Endothelial cell of umbilical vein (primary cell): ENCODE measurements around the gene AKAP6. TPM values are rescaled to one million over a fixed set of nuclear protein-coding genes. Genes with fewer than 3 reads are reported as not detected.

Experiments used
- BruUV-seq: library from RNA; stranded (reverse); fragments of 400-500 nt; replicated peaks from 2 replicates; lab custom pipeline; 2021; lab: Mats Ljungman, UMichigan
- CTCF ChIA-PET: fragments of 300-600, 350-600 bp; sonication (Branson Sonifier 250); formaldehyde crosslinking; loops from one replicate; lab custom pipeline; 2021; ENCODE audit warnings: antibody characterized with exemption, inconsistent platforms; lab: Charles Lee
- POLR2A ChIA-PET: fragments of 300-600, 350-600 bp; sonication (Branson Sonifier 250); formaldehyde crosslinking; loops from one replicate; lab custom pipeline; 2021; ENCODE audit warnings: antibody characterized with exemption, inconsistent platforms; lab: Charles Lee
- DNase-seq: peaks from one replicate; pipeline ENCODE4 v3.0.0-alpha.2; 2011; ENCODE audit warnings: low read depth, low spot score
- FAIRE-seq: peaks from 2 replicates; lab custom pipeline; 2011; peaks lifted over from hg19 to GRCh38; lab: Jason Lieb, UNC
- H2AFZ ChIP-seq: 2 replicates; pipeline ENCODE4 v1.6.0; 2012; ENCODE audit warnings: low read depth, low read length, control low read depth, inconsistent platforms
- H3K27ac ChIP-seq: 2 replicates; pipeline ENCODE4 v1.5.1; 2011; ENCODE audit warnings: low read depth, mild to moderate bottlenecking, control low read depth, low read length, moderate library complexity; ENCODE audit not compliant: insufficient read depth
- H3K27me3 ChIP-seq, 2 experiments: 2 replicates each; pipeline versions ENCODE4 v1.6.0 to v1.6.1; 2011; ENCODE audit warnings: low read length in 2 of 2, mixed read lengths in 1 of 2; ENCODE audit not compliant: control insufficient read depth in 2 of 2, insufficient read depth in 2 of 2
- H3K36me3 ChIP-seq, 2 experiments: 2 replicates in 1 of 2; 3 replicates in 1 of 2; pipeline ENCODE4 v1.5.1; 2011; ENCODE audit warnings: low read length in 2 of 2, mild to moderate bottlenecking in 1 of 2, moderate library complexity in 1 of 2; ENCODE audit not compliant: control insufficient read depth in 2 of 2, insufficient read depth in 2 of 2; ENCODE audit errors: extremely low read depth in 1 of 2
- H3K4me1 ChIP-seq: 3 replicates; pipeline ENCODE4 v1.5.1; 2011; ENCODE audit warnings: mild to moderate bottlenecking, low read length; ENCODE audit not compliant: control insufficient read depth, insufficient read depth; ENCODE audit errors: extremely low read depth
- H3K4me2 ChIP-seq: 2 replicates; pipeline ENCODE4 v1.6.1; 2011; ENCODE audit warnings: low read length, control low read depth, mixed read lengths; ENCODE audit not compliant: insufficient read depth
- H3K4me3 ChIP-seq, 3 experiments: fragments of 200-600 bp in 1 of 3; sonication (generic), shearing (Covaris generic) in 1 of 3; replicated peaks in 1 of 3; 2 replicates each; pipeline ENCODE4 v1.5.1; 2011 to 2016; ENCODE audit warnings: control low read depth in 3 of 3, low read length in 3 of 3, mild to moderate bottlenecking in 2 of 3, inconsistent platforms in 1 of 3, low read depth in 1 of 3, moderate library complexity in 1 of 3; ENCODE audit not compliant: insufficient read depth in 1 of 3
- H3K79me2 ChIP-seq: 2 replicates; pipeline ENCODE4 v1.6.0; 2012; ENCODE audit warnings: low read length, inconsistent platforms; ENCODE audit not compliant: control insufficient read depth, insufficient read depth
- H3K9ac ChIP-seq: replicated peaks from 2 replicates; pipeline ENCODE3; 2011; ENCODE audit warnings: low read length, control low read depth; ENCODE audit not compliant: insufficient read depth; ENCODE audit errors: extremely low read depth
- H3K9me1 ChIP-seq: replicated peaks from 3 replicates; pipeline ENCODE4 v1.6.0; 2011; ENCODE audit warnings: mild to moderate bottlenecking, low read length; ENCODE audit not compliant: control insufficient read depth, insufficient read depth; ENCODE audit errors: extremely low read depth
- H3K9me3 ChIP-seq: replicated peaks from 2 replicates; pipeline ENCODE4 v1.5.1; 2012; ENCODE audit warnings: low read length, inconsistent platforms; ENCODE audit not compliant: control insufficient read depth, insufficient read depth
- H4K20me1 ChIP-seq: replicated peaks from 2 replicates; pipeline ENCODE3; 2011; ENCODE audit warnings: mild to moderate bottlenecking, low read length; ENCODE audit not compliant: control insufficient read depth, insufficient read depth; ENCODE audit errors: extremely low read depth
- CTCF ChIP-seq, 2 donors: IDR thresholded peaks; 1 replicate in 1 of 2; 2 replicates in 1 of 2; pipeline ENCODE4 v1.5.1; 2011; ENCODE audit warnings: low read length in 2 of 2, mild to moderate bottlenecking in 2 of 2, moderate library complexity in 2 of 2, control low read depth in 1 of 2, inconsistent platforms in 1 of 2, low read depth in 1 of 2; ENCODE audit not compliant: insufficient read depth in 1 of 2; ENCODE audit errors: extremely low read depth in 1 of 2
- EZH2 ChIP-seq: IDR thresholded peaks from 2 replicates; pipeline ENCODE4 v1.6.1; 2012; ENCODE audit warnings: borderline replicate concordance, low read depth, mild to moderate bottlenecking, moderate library complexity, low read length, inconsistent platforms; ENCODE audit not compliant: severe bottlenecking
- FOS ChIP-seq: IDR thresholded peaks from 2 replicates; pipeline ENCODE4 v1.6.1; 2011; ENCODE audit warnings: mild to moderate bottlenecking, low read length, moderate library complexity, borderline replicate concordance; ENCODE audit not compliant: insufficient read depth
- GATA2 ChIP-seq: IDR thresholded peaks from 2 replicates; pipeline ENCODE4 v1.7.0; 2011; ENCODE audit warnings: low read depth, mild to moderate bottlenecking, moderate library complexity, mixed read lengths, low read length; ENCODE audit not compliant: insufficient read length, insufficient read depth
- JUN ChIP-seq: IDR thresholded peaks from 2 replicates; pipeline ENCODE4 v1.6.1; 2011; ENCODE audit warnings: borderline replicate concordance, low read depth; ENCODE audit not compliant: insufficient read length, insufficient read depth
- MAX ChIP-seq: IDR thresholded peaks from 2 replicates; pipeline ENCODE4 v1.6.1; 2011; ENCODE audit not compliant: insufficient read depth, insufficient read length
- MYC ChIP-seq: IDR thresholded peaks from one replicate; pipeline ENCODE4 v1.6.1; 2011; ENCODE audit warnings: mild to moderate bottlenecking, low read depth, low read length
- POLR2A ChIP-seq: IDR thresholded peaks from 2 replicates; pipeline ENCODE4 v1.6.1; 2012; ENCODE audit warnings: low read depth, mild to moderate bottlenecking, control low read depth, low read length
- POLR2AphosphoS5 ChIP-seq: IDR thresholded peaks from 2 replicates; pipeline ENCODE4 v1.6.1; 2012; ENCODE audit warnings: low read depth, mild to moderate bottlenecking, control low read depth, low read length, moderate library complexity; ENCODE audit not compliant: insufficient read depth
- dilution Hi-C: fragments of 300-500 bp; cut with MboI; formaldehyde crosslinking; loops from one replicate; pipeline ENCODE4 v1.15.0; 2019; ENCODE audit warnings: low sequenced_read_pairs; ENCODE audit not compliant: extremely low pct_ligation_motif_present
- intact Hi-C: fragments of 100-400 bp; cut with micrococcal nuclease; formaldehyde crosslinking; loops from one replicate; pipeline ENCODE4 v1.10.0; 2022
- polyA plus RNA-seq, 4 experiments: library from polyadenylated mRNA; depleted of rRNA in 3 of 4; stranded (reverse) in 3 of 4; unstranded in 1 of 4; fragments of >200 nt; gene quantifications; 2 replicates each; pipeline versions ENCODE4 v1.2.1 to v1.2.3, GENCODE V29; 2011 to 2012; ENCODE audit warnings: missing spikeins in 1 of 4
- total RNA-seq: library from RNA; stranded (reverse); gene quantifications from 2 replicates; pipeline ENCODE4 v1.2.3, GENCODE V29; 2021

Gene AKAP6
- total and polyA plus RNA-seq, 2 donors (not counting 3 experiments of a cell fraction or from before 2014, with no cell fraction given): 0.03 to 0.49 TPM

- no peaks in the 10 kb centered on the region for H3K9me1 ChIP-seq
- H3K79me2 ChIP-seq: no peaks in the 10 kb centered on the region
- H3K4me1 ChIP-seq: no peaks in the 10 kb centered on the region
- no peak for FAIRE-seq
- BruUV-seq: no TSS peak
- ChIA-PET CTCF (no interaction called here), POLR2A (no interaction called here)
- no peak overlapping the region for H3K9ac ChIP-seq
- TF ChIP-seq MAX (no peak), CTCF (IDR thresholded peaks at IDR 0.05; ENCODE audit: extremely low read depth in 1 of 2, insufficient read depth in 1 of 2, low read depth in 1 of 2, low read length in 2 of 2) (no peak), POLR2A (no peak), MYC (no peak), JUN (no peak), FOS (no peak), GATA2 (no peak), POLR2AphosphoS5 (no peak), EZH2 (no peak)
- H3K9me3 ChIP-seq: no peaks in the 10 kb centered on the region
- H4K20me1 ChIP-seq: no peaks in the 10 kb centered on the region
- H3K27ac ChIP-seq: no peak overlapping the region
- no peak overlapping the region for H3K4me3 ChIP-seq
- H2AFZ ChIP-seq: no peak overlapping the region
- dilution Hi-C loops (no loop called here), intact Hi-C loops (no loop called here)
- no peak overlapping the region for H3K4me2 ChIP-seq
- no peak for DNase-seq
- no peaks in the 10 kb centered on the region for H3K27me3 ChIP-seq
- H3K36me3 ChIP-seq: no peaks in the 10 kb centered on the region
These were observed 471.2 kb downstream of the AKAP6 start for GRCh38 chr14:32800320-32800719.
